SK-N-SH treated with all-trans-retinoic acid at 6 μM for 48 hours (cell line): Measurements from ENCODE around the gene KMT2A.

ENCODE experiments used
- ARNTL ChIP-seq: fragments of 450-650 bp; formaldehyde crosslinking; IDR thresholded peaks from 2 replicates; pipeline ENCODE4 v1.5.0; 2020; ENCODE audit warnings: low read depth, mild to moderate bottlenecking, moderate library complexity, borderline replicate concordance
- PPARA ChIP-seq: fragments of 250-450 bp; sonication (Bioruptor Pico); IDR thresholded peaks from 2 replicates; pipeline ENCODE4 v1.5.0; 2020; ENCODE audit warnings: mild to moderate bottlenecking, borderline replicate concordance
- TF ChIP-seq, protein P1 (sequence below): fragments of 250-450 bp; sonication (Bioruptor Pico); IDR thresholded peaks from 2 replicates; pipeline ENCODE4 v1.8.0; 2020; ENCODE audit warnings: mild to moderate bottlenecking, moderate library complexity, borderline replicate concordance

DNA sequence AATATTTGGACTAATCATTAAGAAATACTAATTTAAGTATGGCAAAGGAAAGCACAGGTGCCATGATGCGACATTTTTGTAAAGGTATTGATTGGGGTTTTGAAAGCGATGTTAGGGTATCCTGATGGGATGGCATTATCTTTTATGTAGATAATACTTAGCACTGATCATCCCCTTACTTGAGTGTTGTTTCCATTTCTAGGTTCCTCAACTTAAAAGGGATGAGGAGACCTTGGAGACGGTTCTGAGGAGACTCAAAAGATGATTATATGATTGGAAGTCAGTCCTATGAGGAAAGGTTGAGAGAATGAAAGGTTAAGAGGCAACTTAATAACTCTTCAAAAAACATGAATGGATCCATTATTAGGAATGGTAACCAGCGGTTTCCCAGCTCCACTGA, 11.1 kb downstream of the KMT2A start:
- TF ChIP-seq PPARA (CRISPR knock-in tag) (no peak), ARNTL (CRISPR knock-in tag) (no peak)
- TF ChIP-seq, protein P1, sequence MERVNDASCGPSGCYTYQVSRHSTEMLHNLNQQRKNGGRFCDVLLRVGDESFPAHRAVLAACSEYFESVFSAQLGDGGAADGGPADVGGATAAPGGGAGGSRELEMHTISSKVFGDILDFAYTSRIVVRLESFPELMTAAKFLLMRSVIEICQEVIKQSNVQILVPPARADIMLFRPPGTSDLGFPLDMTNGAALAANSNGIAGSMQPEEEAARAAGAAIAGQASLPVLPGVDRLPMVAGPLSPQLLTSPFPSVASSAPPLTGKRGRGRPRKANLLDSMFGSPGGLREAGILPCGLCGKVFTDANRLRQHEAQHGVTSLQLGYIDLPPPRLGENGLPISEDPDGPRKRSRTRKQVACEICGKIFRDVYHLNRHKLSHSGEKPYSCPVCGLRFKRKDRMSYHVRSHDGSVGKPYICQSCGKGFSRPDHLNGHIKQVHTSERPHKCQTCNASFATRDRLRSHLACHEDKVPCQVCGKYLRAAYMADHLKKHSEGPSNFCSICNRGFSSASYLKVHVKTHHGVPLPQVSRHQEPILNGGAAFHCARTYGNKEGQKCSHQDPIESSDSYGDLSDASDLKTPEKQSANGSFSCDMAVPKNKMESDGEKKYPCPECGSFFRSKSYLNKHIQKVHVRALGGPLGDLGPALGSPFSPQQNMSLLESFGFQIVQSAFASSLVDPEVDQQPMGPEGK (CRISPR knock-in tag): no peak
